Panc1 (cell line): Measurements from ENCODE around the gene MGMT. TPM values are rescaled to one million over a fixed set of nuclear protein-coding genes. Genes with fewer than 3 reads are reported as not detected.

Experiments used
- ATAC-seq: fragments of 200-7000 bp; cut with Tn5 transposase; 2 replicates; pipeline ENCODE4 v1.9.1; 2020; ENCODE audit warnings: mild to moderate bottlenecking, moderate library complexity
- Bru-seq: library from RNA; stranded (reverse); fragments of 400-500 nt; gene quantifications from one replicate; lab custom pipeline; 2021; lab: Mats Ljungman, UMichigan
- BruChase-seq, 2 experiments: library from RNA; stranded (reverse); fragments of 400-500 nt; gene quantifications; one replicate each; lab custom pipeline; 2021; lab: Mats Ljungman, UMichigan
- BruUV-seq: library from RNA; stranded (reverse); fragments of 400-500 nt; replicated peaks from 2 replicates; lab custom pipeline; 2021; lab: Mats Ljungman, UMichigan
- CTCF ChIA-PET: fragments of 300-600 bp; sonication (Branson Sonifier 250); formaldehyde crosslinking; loops from one replicate; lab custom pipeline; 2022; ENCODE audit warnings: antibody characterized with exemption; lab: Charles Lee
- POLR2A ChIA-PET: fragments of 300-600 bp; sonication (Branson Sonifier 250); formaldehyde crosslinking; loops from one replicate; lab custom pipeline; 2022; ENCODE audit warnings: antibody characterized with exemption; lab: Charles Lee
- DNase-seq: peaks from one replicate; pipeline ENCODE4 v3.0.0-alpha.2; 2010; ENCODE audit warnings: low read depth, low spot score
- H3K27ac ChIP-seq: 2 replicates; pipeline ENCODE4 v1.5.1; 2011; ENCODE audit warnings: mild to moderate bottlenecking, low read length, inconsistent platforms
- H3K27me3 ChIP-seq: fragments of 200-500 bp; sonication (Bioruptor generic); 2 replicates; pipeline ENCODE4 v1.6.0; 2014; ENCODE audit warnings: low read length, inconsistent platforms; ENCODE audit not compliant: control insufficient read depth, insufficient read depth
- H3K36me3 ChIP-seq: fragments of 200-500 bp; sonication (Bioruptor generic); 2 replicates; pipeline ENCODE4 v1.5.1; 2014; ENCODE audit warnings: inconsistent platforms, mild to moderate bottlenecking, low read length, moderate library complexity; ENCODE audit not compliant: control insufficient read depth, insufficient read depth
- H3K4me1 ChIP-seq: 2 replicates; pipeline ENCODE4 v1.5.1; 2011; ENCODE audit warnings: inconsistent platforms, mild to moderate bottlenecking, low read length, moderate library complexity; ENCODE audit not compliant: control insufficient read depth, insufficient read depth
- H3K4me3 ChIP-seq, 2 experiments: 2 replicates each; pipeline ENCODE4 v1.5.1; 2011 to 2012; ENCODE audit warnings: low read depth in 2 of 2, low read length in 2 of 2, mild to moderate bottlenecking in 2 of 2, inconsistent platforms in 1 of 2, moderate library complexity in 1 of 2
- H3K9me3 ChIP-seq: fragments of 200-500 bp; sonication (Bioruptor generic); 2 replicates; pipeline ENCODE4 v1.5.1; 2014; ENCODE audit warnings: low read depth, mild to moderate bottlenecking, inconsistent platforms, low read length, moderate library complexity; ENCODE audit not compliant: control insufficient read depth, insufficient read depth
- POLR2AphosphoS5 ChIP-seq: IDR thresholded peaks from 2 replicates; pipeline ENCODE4 v1.6.1; 2012; ENCODE audit warnings: mild to moderate bottlenecking, low read depth, low read length, moderate library complexity
- SIN3A ChIP-seq: IDR thresholded peaks from 2 replicates; pipeline ENCODE4 v1.6.1; 2012; ENCODE audit warnings: low read depth, mild to moderate bottlenecking, low read length, moderate library complexity, borderline replicate concordance; ENCODE audit not compliant: insufficient read depth
- TCF7L2 ChIP-seq: IDR thresholded peaks from 2 replicates; pipeline ENCODE4 v1.6.1; 2011; ENCODE audit warnings: mild to moderate bottlenecking, low read depth, low read length, inconsistent platforms
- in situ Hi-C: cut with HindIII; loops from 2 replicates; pipeline ENCODE4 v1.10.0; 2016; ENCODE audit warnings: low sequenced_read_pairs, low pct_unique_long_range_greater_than_20kb
- intact Hi-C: fragments of 100-400 bp; cut with micrococcal nuclease; formaldehyde crosslinking; loops from one replicate; pipeline ENCODE4 v1.10.0; 2022; ENCODE audit not compliant: unreplicated experiment
- long read RNA-seq: library from polyadenylated mRNA; unstranded; transcript quantifications from one replicate; pipeline ENCODE4 v2.0.0, GENCODE V29; 2021; ENCODE audit not compliant: unreplicated experiment
- polyA plus RNA-seq: library from polyadenylated mRNA; unstranded; fragments of >200 nt; gene quantifications from one replicate; pipeline ENCODE4 v1.2.1, GENCODE V29; 2012; ENCODE audit warnings: missing spikeins; ENCODE audit not compliant: insufficient read length
- total RNA-seq: library from RNA; stranded (reverse); gene quantifications from one replicate; pipeline ENCODE4 v1.2.1, GENCODE V29; 2021; ENCODE audit not compliant: unreplicated experiment
- TF ChIP-seq, protein P1 (sequence below), 2 experiments: IDR thresholded peaks; 2 replicates each; pipeline ENCODE4 v1.6.1; 2011 to 2012; ENCODE audit warnings: low read depth in 2 of 2, control low read depth in 1 of 2, low read length in 1 of 2, mild to moderate bottlenecking in 1 of 2, moderate library complexity in 1 of 2; ENCODE audit not compliant: insufficient read depth in 1 of 2
- TF ChIP-seq, protein P2 (sequence below): fragments of 450-650 bp; IDR thresholded peaks from 2 replicates; pipeline ENCODE4 v1.5.1; 2017; ENCODE audit warnings: mild to moderate bottlenecking

Gene MGMT
- total RNA-seq (27.3 TPM), Bru-seq, nascent RNA (percentile 63 among the genes with signal in this experiment), BruChase-seq, experiment 1, labeled RNA remaining after a 2-hour chase (percentile 52 among the genes with signal in this experiment), BruChase-seq, experiment 2, labeled RNA remaining after a 6-hour chase (percentile 47 among the genes with signal in this experiment)
- 43.6 TPM for polyA plus RNA-seq
- long read RNA-seq, transcript MGMT-201 (5 exons, 1,759 nt): major isoform, 28 of 37 reads
- long read RNA-seq, partial matches to known transcripts: 3 of 37 reads
- long read RNA-seq, other reads (novel, unspliced or antisense): 6 of 37 reads

DNA sequence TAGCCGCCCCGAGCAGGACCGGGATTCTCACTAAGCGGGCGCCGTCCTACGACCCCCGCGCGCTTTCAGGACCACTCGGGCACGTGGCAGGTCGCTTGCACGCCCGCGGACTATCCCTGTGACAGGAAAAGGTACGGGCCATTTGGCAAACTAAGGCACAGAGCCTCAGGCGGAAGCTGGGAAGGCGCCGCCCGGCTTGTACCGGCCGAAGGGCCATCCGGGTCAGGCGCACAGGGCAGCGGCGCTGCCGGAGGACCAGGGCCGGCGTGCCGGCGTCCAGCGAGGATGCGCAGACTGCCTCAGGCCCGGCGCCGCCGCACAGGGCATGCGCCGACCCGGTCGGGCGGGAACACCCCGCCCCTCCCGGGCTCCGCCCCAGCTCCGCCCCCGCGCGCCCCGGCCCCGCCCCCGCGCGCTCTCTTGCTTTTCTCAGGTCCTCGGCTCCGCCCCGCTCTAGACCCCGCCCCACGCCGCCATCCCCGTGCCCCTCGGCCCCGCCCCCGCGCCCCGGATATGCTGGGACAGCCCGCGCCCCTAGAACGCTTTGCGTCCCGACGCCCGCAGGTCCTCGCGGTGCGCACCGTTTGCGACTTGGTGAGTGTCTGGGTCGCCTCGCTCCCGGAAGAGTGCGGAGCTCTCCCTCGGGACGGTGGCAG is at the start of gene MGMT:
Gene MGMT (plus strand): TSS at position 539 of the 656 bp plus-strand sequence.
- DNase-seq (peak; percentile 5), ATAC-seq (peak; percentile 97)
- H3K9me3 ChIP-seq: no peaks in the 10 kb centered on the region
- TF ChIP-seq TCF7L2 (no peak), POLR2AphosphoS5 (peak; percentile 95), SIN3A (0 out of 2 replicates have a peak, but pooled peaks have one; percentile 55)
- TF ChIP-seq, protein P1, sequence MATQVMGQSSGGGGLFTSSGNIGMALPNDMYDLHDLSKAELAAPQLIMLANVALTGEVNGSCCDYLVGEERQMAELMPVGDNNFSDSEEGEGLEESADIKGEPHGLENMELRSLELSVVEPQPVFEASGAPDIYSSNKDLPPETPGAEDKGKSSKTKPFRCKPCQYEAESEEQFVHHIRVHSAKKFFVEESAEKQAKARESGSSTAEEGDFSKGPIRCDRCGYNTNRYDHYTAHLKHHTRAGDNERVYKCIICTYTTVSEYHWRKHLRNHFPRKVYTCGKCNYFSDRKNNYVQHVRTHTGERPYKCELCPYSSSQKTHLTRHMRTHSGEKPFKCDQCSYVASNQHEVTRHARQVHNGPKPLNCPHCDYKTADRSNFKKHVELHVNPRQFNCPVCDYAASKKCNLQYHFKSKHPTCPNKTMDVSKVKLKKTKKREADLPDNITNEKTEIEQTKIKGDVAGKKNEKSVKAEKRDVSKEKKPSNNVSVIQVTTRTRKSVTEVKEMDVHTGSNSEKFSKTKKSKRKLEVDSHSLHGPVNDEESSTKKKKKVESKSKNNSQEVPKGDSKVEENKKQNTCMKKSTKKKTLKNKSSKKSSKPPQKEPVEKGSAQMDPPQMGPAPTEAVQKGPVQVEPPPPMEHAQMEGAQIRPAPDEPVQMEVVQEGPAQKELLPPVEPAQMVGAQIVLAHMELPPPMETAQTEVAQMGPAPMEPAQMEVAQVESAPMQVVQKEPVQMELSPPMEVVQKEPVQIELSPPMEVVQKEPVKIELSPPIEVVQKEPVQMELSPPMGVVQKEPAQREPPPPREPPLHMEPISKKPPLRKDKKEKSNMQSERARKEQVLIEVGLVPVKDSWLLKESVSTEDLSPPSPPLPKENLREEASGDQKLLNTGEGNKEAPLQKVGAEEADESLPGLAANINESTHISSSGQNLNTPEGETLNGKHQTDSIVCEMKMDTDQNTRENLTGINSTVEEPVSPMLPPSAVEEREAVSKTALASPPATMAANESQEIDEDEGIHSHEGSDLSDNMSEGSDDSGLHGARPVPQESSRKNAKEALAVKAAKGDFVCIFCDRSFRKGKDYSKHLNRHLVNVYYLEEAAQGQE (IDR thresholded peaks at IDR 0.05; ENCODE audit: insufficient read depth in 1 of 2, low read depth in 2 of 2, low read length in 1 of 2): no peak
- TF ChIP-seq, protein P2, sequence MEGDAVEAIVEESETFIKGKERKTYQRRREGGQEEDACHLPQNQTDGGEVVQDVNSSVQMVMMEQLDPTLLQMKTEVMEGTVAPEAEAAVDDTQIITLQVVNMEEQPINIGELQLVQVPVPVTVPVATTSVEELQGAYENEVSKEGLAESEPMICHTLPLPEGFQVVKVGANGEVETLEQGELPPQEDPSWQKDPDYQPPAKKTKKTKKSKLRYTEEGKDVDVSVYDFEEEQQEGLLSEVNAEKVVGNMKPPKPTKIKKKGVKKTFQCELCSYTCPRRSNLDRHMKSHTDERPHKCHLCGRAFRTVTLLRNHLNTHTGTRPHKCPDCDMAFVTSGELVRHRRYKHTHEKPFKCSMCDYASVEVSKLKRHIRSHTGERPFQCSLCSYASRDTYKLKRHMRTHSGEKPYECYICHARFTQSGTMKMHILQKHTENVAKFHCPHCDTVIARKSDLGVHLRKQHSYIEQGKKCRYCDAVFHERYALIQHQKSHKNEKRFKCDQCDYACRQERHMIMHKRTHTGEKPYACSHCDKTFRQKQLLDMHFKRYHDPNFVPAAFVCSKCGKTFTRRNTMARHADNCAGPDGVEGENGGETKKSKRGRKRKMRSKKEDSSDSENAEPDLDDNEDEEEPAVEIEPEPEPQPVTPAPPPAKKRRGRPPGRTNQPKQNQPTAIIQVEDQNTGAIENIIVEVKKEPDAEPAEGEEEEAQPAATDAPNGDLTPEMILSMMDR: no peak
- ChIA-PET POLR2A (interaction anchor here (0.6 to 0.7 kb wide), 2 partner anchors 143 to 227 kb away, joined by 3 to 15 read pairs; no protein-coding TSS in a partner anchor), CTCF (interaction anchor here (0.6 to 0.7 kb wide), 4 partner anchors 337 to 814 kb away, joined by 3 to 13 read pairs (median 6); no protein-coding TSS in a partner anchor)
- in situ Hi-C loops (no loop called here), intact Hi-C loops (loop anchor here (10.0 kb wide), 1 partner anchor 498 kb away; the partner anchor contains the start of gene EBF3)
- peaks cover 6% of the 10 kb centered on the region for H3K4me1 ChIP-seq
- no TSS peak for BruUV-seq
- no peaks in the 10 kb centered on the region for H3K36me3 ChIP-seq
- H3K27me3 ChIP-seq: no peaks in the 10 kb centered on the region
- H3K4me3 ChIP-seq: peak within 1 kb of the TSS; percentile 76 to 81
- peak within 1 kb of the TSS; percentile 89 for H3K27ac ChIP-seq

DNA sequence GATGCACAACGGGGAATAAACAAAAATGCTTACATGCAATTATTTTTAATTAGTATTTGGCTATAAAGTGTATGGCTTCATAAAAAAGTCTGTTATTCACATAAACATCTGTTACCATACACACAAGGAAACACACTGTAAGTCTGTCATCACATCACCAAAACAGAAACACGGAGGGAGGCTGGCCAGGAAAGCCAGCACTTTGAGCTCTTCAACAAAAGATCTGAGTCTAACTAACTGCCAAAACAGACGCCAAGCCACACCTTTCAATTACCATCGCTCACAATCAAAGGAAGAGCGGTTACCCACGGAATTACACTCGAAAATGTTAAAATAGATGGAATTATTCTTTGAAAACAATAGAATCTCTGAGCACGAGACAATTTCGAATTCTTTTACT is 49.2 kb upstream of the MGMT start:
- BruUV-seq: no TSS peak
- Histone ChIP-seq H3K36me3 (no peaks in the 10 kb centered on the region), H3K4me3 (no peak overlapping the region), H3K27ac (no peak overlapping the region), H3K4me1 (no peaks in the 10 kb centered on the region), H3K27me3 (peaks cover 21% of the 10 kb centered on the region), H3K9me3 (no peaks in the 10 kb centered on the region)
- intact Hi-C loops: no loop called here
- TF ChIP-seq, protein P2: no peak
- TF ChIP-seq SIN3A (no peak), POLR2AphosphoS5 (no peak), TCF7L2 (no peak)
- TF ChIP-seq, protein P1 (IDR thresholded peaks at IDR 0.05; ENCODE audit: insufficient read depth in 1 of 2, low read depth in 2 of 2, low read length in 1 of 2): no peak
- ATAC-seq (no peak), DNase-seq (no peak)
- POLR2A ChIA-PET: no interaction called here
- CTCF ChIA-PET: no interaction called here
- in situ Hi-C loops: no loop called here
